ENCODE measurements around the gene C1QTNF9. TPM values are rescaled to one million over a fixed set of nuclear protein-coding genes. Genes with fewer than 3 reads are reported as not detected.
"Not testable (repeated sequence)": the region's sequence is repeated elsewhere in the genome, so short reads cannot be mapped to it uniquely, and the experiment has no call there.

Gene C1QTNF9, protein sequence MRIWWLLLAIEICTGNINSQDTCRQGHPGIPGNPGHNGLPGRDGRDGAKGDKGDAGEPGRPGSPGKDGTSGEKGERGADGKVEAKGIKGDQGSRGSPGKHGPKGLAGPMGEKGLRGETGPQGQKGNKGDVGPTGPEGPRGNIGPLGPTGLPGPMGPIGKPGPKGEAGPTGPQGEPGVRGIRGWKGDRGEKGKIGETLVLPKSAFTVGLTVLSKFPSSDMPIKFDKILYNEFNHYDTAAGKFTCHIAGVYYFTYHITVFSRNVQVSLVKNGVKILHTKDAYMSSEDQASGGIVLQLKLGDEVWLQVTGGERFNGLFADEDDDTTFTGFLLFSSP
- not detected for polyA plus RNA-seq

GRCh38 chr13:24309300-24309699 lies at the start of gene C1QTNF9:
Gene C1QTNF9 (plus strand): TSS chr13:24309580. CDS start chr13:24316004, 6,424 bp downstream.
- H3K27ac Mint-ChIP-seq, H3K4me1 Mint-ChIP-seq, H3K27me3 Mint-ChIP-seq, H3K36me3 Mint-ChIP-seq, H3K9me3 Mint-ChIP-seq, H3K4me3 Mint-ChIP-seq: not testable (repeated sequence)

GRCh38 chr13:24261566-24261965 lies 47.8 kb upstream of the C1QTNF9 start:
- Mint-ChIP-seq H3K4me3 (no peak overlapping the region), H3K27ac (peak overlapping the region in 1 of 3 donors; percentile 74), H3K9me3 (no peaks in the 10 kb centered on the region), H3K36me3 (peaks cover 3% of the 10 kb centered on the region), H3K4me1 (peaks cover 13 to 25% (median 15%) of the 10 kb centered on the region in 3 donors), H3K27me3 (no peaks in the 10 kb centered on the region)

DNA sequence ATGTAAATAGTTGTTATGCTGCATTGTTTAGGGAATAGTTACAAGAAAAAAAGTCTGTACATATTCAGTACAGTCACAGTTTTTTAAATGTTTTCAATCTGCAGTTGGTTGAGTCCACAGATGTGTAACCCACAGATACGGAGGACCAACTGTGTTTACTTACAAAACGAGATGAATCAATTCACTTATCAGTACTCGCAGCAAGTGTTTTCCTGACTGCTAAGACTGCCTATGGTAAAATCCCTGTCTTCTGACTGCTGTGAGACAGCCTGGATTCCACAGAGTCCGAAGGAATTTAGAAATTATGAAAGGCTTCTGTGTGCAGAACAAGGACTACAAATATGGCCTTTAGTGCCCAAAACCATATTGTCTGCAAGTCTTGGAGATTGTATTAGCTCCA lies 45.7 kb upstream of the C1QTNF9 start:
- H3K4me3 Mint-ChIP-seq = no peak overlapping the region
- no peak overlapping the region for H3K27ac Mint-ChIP-seq
- peaks cover 1% of the 10 kb centered on the region for H3K36me3 Mint-ChIP-seq
- H3K27me3 Mint-ChIP-seq = no peaks in the 10 kb centered on the region
- H3K4me1 Mint-ChIP-seq = peaks cover 25 to 38% (median 28%) of the 10 kb centered on the region in 3 donors
- H3K9me3 Mint-ChIP-seq = no peaks in the 10 kb centered on the region

DNA sequence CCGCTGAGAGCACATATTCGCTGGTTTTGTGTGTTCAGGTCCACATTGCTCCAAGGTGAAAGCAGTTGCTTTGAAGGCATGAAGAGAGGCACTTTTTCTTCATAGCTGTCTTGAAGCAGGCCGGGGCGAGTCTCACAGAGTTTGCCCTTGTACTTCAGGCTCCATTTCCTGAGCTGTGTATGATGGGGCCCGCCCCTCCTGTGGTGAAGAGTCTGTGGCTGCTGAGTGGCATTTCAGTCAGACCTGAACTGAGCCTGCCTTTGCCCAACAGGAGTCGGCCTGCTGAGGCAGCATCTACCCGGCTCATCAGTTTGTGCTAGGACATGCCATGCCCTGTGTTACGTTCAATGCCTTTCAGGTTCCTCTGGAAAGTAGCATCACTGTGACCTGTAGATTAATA lies 44.4 kb upstream of the C1QTNF9 start:
- H3K27ac Mint-ChIP-seq = peak overlapping the region in 2 of 3 donors; percentile 79 to 92
- H3K4me1 Mint-ChIP-seq = peaks cover 26 to 38% (median 31%) of the 10 kb centered on the region in 3 donors
- H3K9me3 Mint-ChIP-seq = no peaks in the 10 kb centered on the region
- no peaks in the 10 kb centered on the region for H3K36me3 Mint-ChIP-seq
- H3K27me3 Mint-ChIP-seq = no peaks in the 10 kb centered on the region
- H3K4me3 Mint-ChIP-seq = peak overlapping the region in 2 of 4 donors; percentile 51 to 60

DNA sequence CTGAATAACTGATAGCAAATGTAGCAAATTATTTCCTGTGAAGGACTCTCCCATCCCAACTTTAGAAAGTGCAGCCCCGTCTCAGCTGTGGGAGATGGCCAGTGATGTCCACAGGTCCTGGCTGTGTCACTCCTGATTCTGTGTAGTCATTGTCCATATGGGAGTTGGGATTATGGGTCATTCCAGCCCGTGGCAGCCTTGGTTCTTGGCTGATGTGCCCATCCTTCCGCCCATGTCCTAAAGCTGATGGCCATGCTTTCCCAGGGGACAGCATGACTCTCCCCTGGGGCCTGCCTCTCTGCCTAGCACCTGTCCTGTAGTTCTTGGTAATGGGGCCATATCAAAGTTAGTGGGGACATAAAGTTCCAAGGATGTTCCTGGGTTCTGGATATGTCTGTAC lies 43.9 kb upstream of the C1QTNF9 start:
- Mint-ChIP-seq H3K27ac (peak overlapping the region in 2 of 3 donors; percentile 79 to 92), H3K27me3 (no peaks in the 10 kb centered on the region), H3K36me3 (no peaks in the 10 kb centered on the region), H3K4me3 (no peak overlapping the region), H3K9me3 (no peaks in the 10 kb centered on the region), H3K4me1 (peaks cover 26 to 39% (median 36%) of the 10 kb centered on the region in 3 donors)

DNA sequence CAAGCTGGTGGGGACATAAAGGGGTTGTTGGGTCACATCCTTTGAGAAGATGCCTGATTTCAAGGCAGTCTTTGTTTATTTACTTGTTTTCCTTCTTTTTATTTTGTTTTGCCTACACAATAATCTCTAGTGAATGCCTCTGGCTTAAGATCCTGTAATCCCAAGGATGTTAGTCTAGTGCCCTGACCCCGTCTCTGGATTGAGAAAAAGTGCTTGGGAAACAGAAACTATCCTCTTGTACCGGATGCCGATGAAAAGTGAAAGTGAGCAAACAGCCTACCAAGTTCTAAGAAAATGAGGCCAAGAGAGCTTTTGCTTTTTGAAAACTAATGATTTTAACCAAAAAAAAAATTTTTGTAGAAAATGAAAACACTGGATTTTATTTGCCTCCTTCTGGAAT lies 42.1 kb upstream of the C1QTNF9 start:
- peak overlapping the region; percentile 0 to 94 (median 89) for H3K27ac Mint-ChIP-seq
- no peaks in the 10 kb centered on the region for H3K9me3 Mint-ChIP-seq
- no peaks in the 10 kb centered on the region for H3K27me3 Mint-ChIP-seq
- no peaks in the 10 kb centered on the region for H3K36me3 Mint-ChIP-seq
- H3K4me3 Mint-ChIP-seq = peak overlapping the region; percentile 69 to 90 (median 84)
- peaks cover 33 to 46% (median 45%) of the 10 kb centered on the region in 3 donors for H3K4me1 Mint-ChIP-seq

GRCh38 chr13:24267801-24268200 lies 41.6 kb upstream of the C1QTNF9 start:
- Mint-ChIP-seq H3K36me3 (no peaks in the 10 kb centered on the region), H3K4me1 (peaks cover 33 to 46% (median 45%) of the 10 kb centered on the region in 3 donors), H3K4me3 (peak overlapping the region; percentile 69 to 90 (median 84)), H3K27me3 (no peaks in the 10 kb centered on the region), H3K27ac (peak overlapping the region; percentile 0 to 94 (median 89)), H3K9me3 (no peaks in the 10 kb centered on the region)

- H3K4me3 Mint-ChIP-seq = peak overlapping the region; percentile 6 to 90 (median 22)
- H3K36me3 Mint-ChIP-seq = no peaks in the 10 kb centered on the region
- no peaks in the 10 kb centered on the region for H3K9me3 Mint-ChIP-seq
- peak overlapping the region in 2 of 3 donors; percentile 95 to 97 for H3K27ac Mint-ChIP-seq
- H3K4me1 Mint-ChIP-seq = peaks cover 40 to 54% (median 48%) of the 10 kb centered on the region in 3 donors
- no peaks in the 10 kb centered on the region for H3K27me3 Mint-ChIP-seq
Observed at GRCh38 chr13:24269821-24270220, 39.6 kb upstream of the C1QTNF9 start.

DNA sequence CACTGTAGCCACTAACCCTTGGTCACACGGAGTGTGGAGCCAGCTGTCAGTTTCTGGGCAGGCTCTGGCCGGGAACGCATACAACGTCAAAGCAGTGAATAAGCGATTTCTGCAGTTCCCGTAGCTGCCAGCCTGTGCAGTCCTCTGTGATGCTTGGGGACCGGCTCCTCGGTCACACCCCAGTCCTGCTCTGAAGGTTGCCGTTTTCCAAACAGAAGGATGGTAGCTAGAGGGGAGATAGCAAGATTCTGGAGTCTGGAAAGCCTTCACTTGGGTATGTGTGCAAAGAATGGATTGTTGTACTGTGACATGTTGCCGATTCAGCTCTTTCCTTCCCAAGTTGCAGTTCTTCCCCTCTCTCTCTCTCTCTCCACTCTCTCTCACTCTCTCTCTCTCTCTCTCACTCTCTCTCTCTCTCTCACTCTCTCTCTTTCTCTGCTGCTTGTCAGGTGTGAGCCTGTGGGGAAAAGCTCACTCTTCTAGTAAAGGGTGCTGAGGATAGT lies 38.7 kb upstream of the C1QTNF9 start:
- Mint-ChIP-seq H3K27ac (peak overlapping the region; percentile 95 to 99 (median 97)), H3K27me3 (no peaks in the 10 kb centered on the region), H3K36me3 (no peaks in the 10 kb centered on the region), H3K4me1 (peaks cover 44 to 52% (median 44%) of the 10 kb centered on the region in 3 donors), H3K4me3 (peak overlapping the region; percentile 87 to 98 (median 91)), H3K9me3 (no peaks in the 10 kb centered on the region)

DNA sequence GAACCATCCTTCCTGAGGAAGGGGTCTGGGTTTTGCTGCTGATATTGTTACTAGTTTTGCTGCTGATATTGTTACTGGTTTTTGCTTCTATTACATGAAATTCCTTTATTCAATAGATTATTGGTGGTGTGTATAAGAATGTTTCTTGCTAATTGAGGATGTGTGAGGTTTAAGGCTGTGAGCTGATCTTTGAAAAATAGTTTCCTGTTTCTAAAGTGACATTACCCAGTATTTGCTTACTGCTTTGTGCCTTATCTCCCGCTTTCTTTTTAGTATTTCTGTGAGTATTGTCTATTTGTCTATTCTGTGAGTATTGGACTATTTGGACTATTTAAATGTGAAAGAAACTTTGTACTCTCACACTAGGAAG lies 38.2 kb upstream of the C1QTNF9 start:
- Mint-ChIP-seq H3K4me3 (peak overlapping the region; percentile 87 to 98 (median 91)), H3K4me1 (peaks cover 45 to 54% (median 46%) of the 10 kb centered on the region in 3 donors), H3K36me3 (no peaks in the 10 kb centered on the region), H3K27ac (peak overlapping the region; percentile 95 to 99 (median 97)), H3K27me3 (no peaks in the 10 kb centered on the region), H3K9me3 (no peaks in the 10 kb centered on the region)

DNA sequence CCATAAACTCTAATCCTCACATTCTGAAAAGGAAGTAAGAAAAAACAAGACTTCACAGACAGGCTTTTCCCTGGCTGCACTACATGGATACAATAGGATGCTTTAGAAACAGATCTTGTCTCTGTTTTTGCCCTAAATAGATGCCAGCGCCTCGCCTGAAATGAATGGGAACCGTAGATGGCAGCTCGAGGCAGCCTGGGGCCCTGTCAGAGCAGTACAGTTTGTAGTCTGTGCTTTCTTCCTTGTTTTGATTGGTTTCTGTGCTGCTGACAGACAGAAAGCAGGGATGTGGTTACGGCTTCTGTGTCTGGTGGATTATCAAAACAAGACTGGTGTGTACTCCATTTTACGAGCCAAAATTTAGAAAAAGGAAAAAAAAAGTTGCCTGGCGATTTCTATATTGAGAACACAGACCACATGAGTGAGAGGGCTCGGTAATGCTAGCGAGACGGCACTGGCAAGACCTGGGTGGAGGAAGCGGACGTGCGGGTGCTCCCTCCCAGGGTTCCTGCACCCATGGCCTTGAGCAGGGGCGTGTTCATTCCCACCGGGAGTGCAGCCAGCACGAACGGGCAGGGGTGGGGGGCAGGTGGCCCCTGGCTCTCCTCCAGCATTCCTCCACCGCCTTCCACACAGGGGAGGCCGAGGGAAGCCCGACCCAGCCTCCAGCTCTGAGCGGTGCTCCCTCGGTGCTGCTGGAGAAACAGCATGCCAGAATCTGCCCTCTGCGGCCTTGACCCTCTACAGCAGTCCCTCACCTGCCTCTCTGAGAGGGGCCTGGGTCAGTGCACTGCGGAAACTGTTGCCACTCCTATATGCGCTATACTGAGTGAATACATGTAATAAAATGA lies 37.6 kb upstream of the C1QTNF9 start:
- Mint-ChIP-seq H3K4me1 (peaks cover 44 to 60% (median 49%) of the 10 kb centered on the region in 3 donors), H3K36me3 (no peaks in the 10 kb centered on the region)

GRCh38 chr13:24272452-24273161 lies 36.8 kb upstream of the C1QTNF9 start:
- H3K4me1 Mint-ChIP-seq = peaks cover 38 to 53% (median 41%) of the 10 kb centered on the region in 3 donors
- peak overlapping the region; percentile 16 to 98 (median 52) for H3K4me3 Mint-ChIP-seq
- H3K27me3 Mint-ChIP-seq = no peaks in the 10 kb centered on the region
- no peaks in the 10 kb centered on the region for H3K9me3 Mint-ChIP-seq
- H3K27ac Mint-ChIP-seq = peak overlapping the region; percentile 95 to 99 (median 97)
- H3K36me3 Mint-ChIP-seq = no peaks in the 10 kb centered on the region

More for the DNA sequence above, 37.6 kb upstream of the C1QTNF9 start:
- no peaks in the 10 kb centered on the region for H3K27me3 Mint-ChIP-seq
- H3K4me3 Mint-ChIP-seq = peak overlapping the region; percentile 87 to 98 (median 91)
- H3K9me3 Mint-ChIP-seq = no peaks in the 10 kb centered on the region
- H3K27ac Mint-ChIP-seq = peak overlapping the region; percentile 95 to 99 (median 97)

DNA sequence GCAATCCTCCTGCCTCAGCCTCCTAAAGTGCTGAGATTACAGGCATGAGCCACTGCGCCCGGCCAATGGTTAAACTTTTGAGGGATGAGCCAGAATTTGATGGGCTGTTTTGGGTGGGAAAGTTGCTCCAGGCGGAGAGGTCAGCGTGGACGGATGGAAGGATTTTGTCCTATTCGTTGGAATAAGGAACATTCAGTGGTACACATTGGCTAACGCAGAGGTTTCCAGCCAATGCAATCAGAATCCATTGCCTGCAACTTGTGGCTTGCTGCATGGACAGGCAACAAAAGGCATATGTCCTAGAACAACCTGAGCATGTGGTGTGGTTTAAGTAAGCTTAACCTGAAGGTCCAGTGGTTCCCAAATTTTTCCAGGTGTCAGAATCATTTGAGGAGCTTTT lies 35.5 kb upstream of the C1QTNF9 start:
- Mint-ChIP-seq H3K27ac (peak overlapping the region; percentile 63 to 95 (median 90)), H3K27me3 (no peaks in the 10 kb centered on the region), H3K4me1 (peaks cover 35 to 47% (median 36%) of the 10 kb centered on the region in 3 donors), H3K36me3 (no peaks in the 10 kb centered on the region), H3K4me3 (peak overlapping the region in 2 of 4 donors; percentile 74 to 82), H3K9me3 (no peaks in the 10 kb centered on the region)

- Mint-ChIP-seq H3K36me3 (no peaks in the 10 kb centered on the region), H3K27me3 (no peaks in the 10 kb centered on the region), H3K4me3 (peak overlapping the region in 3 of 4 donors; percentile 35 to 82 (median 74)), H3K9me3 (no peaks in the 10 kb centered on the region), H3K4me1 (peaks cover 36 to 47% (median 37%) of the 10 kb centered on the region in 3 donors), H3K27ac (peak overlapping the region; percentile 63 to 95 (median 90))
Observed at GRCh38 chr13:24274452-24275021, 34.8 kb upstream of the C1QTNF9 start.
